ENCODE measurements around the gene AP4B1.
"Not testable (repeated sequence)": the region's sequence is repeated elsewhere in the genome, so short reads cannot be mapped to it uniquely, and the experiment has no call there.

Gene AP4B1

GRCh38 chr1:113858418-113858817 lies 46.2 kb downstream of the AP4B1 start:
- no peak for DNase-seq (ENCODE audit: low spot score)

DNA sequence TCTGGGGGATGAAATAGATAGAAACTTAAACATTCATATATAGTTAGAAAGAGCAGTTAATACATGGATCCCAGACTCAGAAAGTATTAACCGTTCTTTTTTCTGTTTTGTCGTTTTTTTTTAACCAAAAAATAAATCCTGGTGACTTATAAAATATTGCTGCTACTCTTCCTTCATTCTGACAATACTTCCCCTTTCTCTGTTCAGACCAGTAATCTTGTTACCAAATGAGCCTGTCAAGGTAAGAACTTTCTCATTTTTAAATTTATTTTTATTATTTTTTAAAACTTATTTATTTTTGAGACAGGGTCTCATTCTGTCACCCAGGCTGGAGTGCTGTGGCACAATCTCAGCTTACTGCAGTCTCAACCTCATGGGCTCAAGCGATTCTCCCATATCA lies 46.8 kb downstream of the AP4B1 start:
- DNase-seq (ENCODE audit: low spot score) = no peak

DNA sequence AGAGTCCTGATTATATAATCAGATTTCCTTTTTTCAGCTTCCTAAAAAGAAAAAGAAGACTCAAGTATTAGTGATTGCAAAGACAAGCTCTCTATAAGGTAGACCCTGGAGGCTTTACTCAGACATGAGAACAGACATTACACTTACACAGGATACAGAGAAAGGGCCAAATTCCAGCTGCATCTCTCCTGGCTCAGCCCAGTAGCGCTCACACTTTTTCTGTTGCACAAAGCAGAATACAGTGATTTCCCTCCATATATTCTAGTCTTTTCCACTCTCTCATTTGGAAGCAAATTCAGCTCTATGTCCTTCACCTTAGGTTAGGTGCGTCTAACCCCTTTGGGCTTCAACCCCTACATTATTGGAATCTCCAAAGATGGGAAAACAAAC lies 48.2 kb downstream of the AP4B1 start:
- no peak for DNase-seq (ENCODE audit: low spot score)

DNA sequence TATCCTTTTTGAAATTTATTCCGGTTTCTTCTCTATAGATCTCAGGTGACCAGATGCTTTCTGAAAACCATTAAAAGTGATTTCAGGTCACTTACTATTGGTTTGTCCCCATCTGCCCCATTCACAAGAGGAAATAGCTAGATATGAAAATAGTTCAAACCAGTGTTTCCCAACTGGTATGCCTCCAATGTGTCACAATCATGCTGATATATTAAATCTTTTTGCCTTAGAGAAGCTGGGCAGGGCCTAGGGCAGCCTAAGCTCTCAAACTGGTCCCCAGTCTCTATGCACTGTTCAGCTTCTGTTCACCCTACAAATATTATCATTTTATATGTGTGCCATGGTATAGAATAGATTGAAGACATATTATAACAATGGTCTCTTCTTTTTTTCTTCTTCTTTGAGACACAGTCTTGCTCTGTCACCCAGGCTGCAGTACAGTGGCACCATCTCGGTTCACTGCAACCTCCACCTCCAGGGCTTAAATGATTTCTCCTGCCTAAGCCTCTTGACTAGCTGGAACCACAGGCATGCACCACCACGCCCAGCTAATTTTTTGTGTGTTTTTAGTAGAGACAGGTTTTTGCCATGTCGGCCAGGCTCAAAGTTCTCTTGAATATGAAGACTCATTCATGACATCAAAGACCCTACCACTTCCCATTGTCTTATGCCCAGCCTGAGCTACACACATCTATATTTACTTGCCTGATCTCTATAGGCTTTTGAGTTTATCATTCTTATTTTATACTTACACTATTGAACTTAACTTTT lies 48.8 kb downstream of the AP4B1 start:
- DNase-seq (ENCODE audit: low spot score) = no peak

GRCh38 chr1:113854234-113854633 lies 50.4 kb downstream of the AP4B1 start:
- DNase-seq (ENCODE audit: low spot score) = no peak

DNA sequence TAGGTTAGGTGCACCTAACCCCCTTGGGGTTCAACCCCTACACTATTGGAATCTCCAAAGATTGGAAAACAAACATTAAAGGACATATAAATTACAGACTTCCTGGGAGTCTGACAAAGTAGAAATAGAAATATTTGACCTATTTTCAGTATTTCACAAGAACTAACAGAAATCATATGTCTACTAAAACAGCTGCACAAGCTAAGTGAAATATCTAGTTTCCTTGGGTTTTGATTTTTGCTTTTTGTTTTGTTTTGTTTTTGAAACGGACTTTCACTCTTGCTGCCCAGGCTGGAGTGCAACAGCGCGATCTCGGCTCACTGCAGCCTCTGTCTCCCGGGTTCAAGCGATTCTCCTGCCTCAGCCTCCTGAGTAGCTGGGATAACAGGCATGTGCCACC lies 51.9 kb downstream of the AP4B1 start:
- not testable (repeated sequence) for DNase-seq (ENCODE audit: low spot score)

DNA sequence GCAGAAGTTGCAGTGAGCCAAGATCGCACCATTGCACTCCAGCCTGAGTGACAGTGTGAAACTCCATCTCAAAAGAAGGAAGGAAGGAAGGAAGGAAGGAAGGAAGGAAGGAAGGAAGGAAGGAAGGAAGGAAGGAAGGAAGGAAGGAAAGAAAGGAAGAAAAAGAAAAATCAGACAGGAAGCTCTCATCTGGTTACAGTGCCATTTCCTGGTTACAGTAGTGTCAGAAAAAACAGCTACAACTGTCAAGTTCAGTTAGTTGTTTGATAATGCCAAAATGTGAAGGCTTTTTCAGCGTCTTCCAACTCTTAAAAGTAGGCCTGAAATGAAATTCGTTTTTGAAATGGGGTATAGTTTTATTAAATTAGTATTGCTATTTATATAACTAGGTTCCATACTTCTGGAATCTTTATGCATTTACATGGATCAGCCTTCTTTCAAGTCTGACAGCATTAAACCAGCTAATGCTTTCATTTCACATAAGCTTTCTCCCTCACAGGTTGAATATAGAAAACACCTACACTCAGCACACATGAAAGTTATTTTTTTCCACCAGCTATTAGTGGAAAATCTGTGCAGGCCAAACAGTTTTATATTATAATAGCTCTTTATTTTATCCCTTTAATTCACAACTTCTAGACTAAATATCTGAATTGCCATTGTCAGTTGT lies 54.3 kb downstream of the AP4B1 start:
- no peak for DNase-seq (ENCODE audit: low spot score)

DNA sequence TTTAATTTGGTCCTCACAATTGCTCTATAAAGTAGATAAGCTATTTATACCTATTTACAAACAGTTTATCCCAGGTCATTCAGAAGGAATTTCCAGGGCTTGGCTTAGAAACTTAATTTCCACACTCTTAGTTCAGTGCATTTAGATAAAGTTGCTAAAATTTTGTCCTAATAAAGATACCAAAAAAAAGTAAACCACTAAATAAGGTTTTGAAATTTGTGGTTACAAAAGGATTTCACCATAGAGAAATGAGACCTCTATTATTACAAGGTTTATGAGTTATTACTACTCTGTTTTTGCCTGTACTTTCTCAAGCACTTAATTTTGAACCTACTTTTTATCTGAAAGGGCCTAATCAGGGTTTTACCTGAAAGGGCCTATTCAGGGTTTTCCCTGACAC lies 55.5 kb downstream of the AP4B1 start:
- no peak for DNase-seq (ENCODE audit: low spot score)

- DNase-seq (ENCODE audit: low spot score) = no peak
Observed at GRCh38 chr1:113846391-113847035, 58.1 kb downstream of the AP4B1 start.
